ENCODE measurements around the gene ARID3A.
"Not testable (repeated sequence)": the region's sequence is repeated elsewhere in the genome, so short reads cannot be mapped to it uniquely, and the experiment has no call there.

Gene ARID3A

GRCh38 chr19:956766-957440 lies 31.1 kb downstream of the ARID3A start:
- DNase-seq (ENCODE audit: insufficient read length, low spot score) (no peak), FAIRE-seq (no peak)
- TF ChIP-seq, protein P1, sequence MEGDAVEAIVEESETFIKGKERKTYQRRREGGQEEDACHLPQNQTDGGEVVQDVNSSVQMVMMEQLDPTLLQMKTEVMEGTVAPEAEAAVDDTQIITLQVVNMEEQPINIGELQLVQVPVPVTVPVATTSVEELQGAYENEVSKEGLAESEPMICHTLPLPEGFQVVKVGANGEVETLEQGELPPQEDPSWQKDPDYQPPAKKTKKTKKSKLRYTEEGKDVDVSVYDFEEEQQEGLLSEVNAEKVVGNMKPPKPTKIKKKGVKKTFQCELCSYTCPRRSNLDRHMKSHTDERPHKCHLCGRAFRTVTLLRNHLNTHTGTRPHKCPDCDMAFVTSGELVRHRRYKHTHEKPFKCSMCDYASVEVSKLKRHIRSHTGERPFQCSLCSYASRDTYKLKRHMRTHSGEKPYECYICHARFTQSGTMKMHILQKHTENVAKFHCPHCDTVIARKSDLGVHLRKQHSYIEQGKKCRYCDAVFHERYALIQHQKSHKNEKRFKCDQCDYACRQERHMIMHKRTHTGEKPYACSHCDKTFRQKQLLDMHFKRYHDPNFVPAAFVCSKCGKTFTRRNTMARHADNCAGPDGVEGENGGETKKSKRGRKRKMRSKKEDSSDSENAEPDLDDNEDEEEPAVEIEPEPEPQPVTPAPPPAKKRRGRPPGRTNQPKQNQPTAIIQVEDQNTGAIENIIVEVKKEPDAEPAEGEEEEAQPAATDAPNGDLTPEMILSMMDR (IDR thresholded peaks at IDR 0.05; ENCODE audit: insufficient read depth, missing control alignments), result no peak

- not testable (repeated sequence) for DNase-seq (ENCODE audit: insufficient read length, low spot score); FAIRE-seq
These were observed 31.7 kb downstream of the ARID3A start for GRCh38 chr19:957578-957977.

GRCh38 chr19:958967-959855 lies 33.4 kb downstream of the ARID3A start:
- no peak for FAIRE-seq
- no peak for DNase-seq (ENCODE audit: insufficient read length, low spot score)
- TF ChIP-seq, protein P1 (IDR thresholded peaks at IDR 0.05; ENCODE audit: insufficient read depth, missing control alignments), result no peak

GRCh38 chr19:960020-960419 lies 34.2 kb downstream of the ARID3A start:
- FAIRE-seq (no peak), DNase-seq (ENCODE audit: insufficient read length, low spot score) (no peak)
- TF ChIP-seq, protein P1 (IDR thresholded peaks at IDR 0.05; ENCODE audit: insufficient read depth, missing control alignments), result no peak

DNA sequence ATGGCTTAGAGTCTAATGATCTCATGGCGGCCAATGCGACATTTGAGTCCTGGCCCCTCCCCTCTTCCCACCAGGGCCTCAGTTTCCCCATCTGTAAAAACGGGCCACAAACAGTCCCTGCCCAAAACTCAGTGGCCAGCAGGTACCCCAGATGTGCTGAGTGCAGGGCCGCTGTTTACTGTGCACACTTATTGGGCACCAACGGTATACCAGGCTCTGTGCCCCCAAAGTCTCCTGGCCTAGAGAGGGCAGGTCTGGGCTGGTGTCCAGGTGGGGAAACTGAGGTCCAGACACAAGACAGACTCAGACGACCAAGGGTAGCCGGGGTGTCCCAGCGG lies 34.7 kb downstream of the ARID3A start:
- FAIRE-seq (no peak), DNase-seq (ENCODE audit: insufficient read length, low spot score) (no peak)
- TF ChIP-seq, protein P1 (IDR thresholded peaks at IDR 0.05; ENCODE audit: insufficient read depth, missing control alignments), result no peak

- DNase-seq (ENCODE audit: insufficient read length, low spot score) (no peak), FAIRE-seq (no peak)
- TF ChIP-seq, protein P1 (IDR thresholded peaks at IDR 0.05; ENCODE audit: insufficient read depth, missing control alignments), result no peak
These were observed 36.2 kb downstream of the ARID3A start for GRCh38 chr19:961866-962620.

GRCh38 chr19:962683-963400 lies 37.0 kb downstream of the ARID3A start:
- no peak for DNase-seq (ENCODE audit: insufficient read length, low spot score)
- FAIRE-seq, result no peak
- TF ChIP-seq, protein P1 (IDR thresholded peaks at IDR 0.05; ENCODE audit: insufficient read depth, missing control alignments), result no peak
